Epithelial cell of esophagus (primary cell): ENCODE data around the gene ZNF138.
A peak's percentile ranks its signal among the peaks of the same experiment; 100 is the strongest.

Experiments used
- DNase-seq: peaks from one replicate; pipeline ENCODE4 v3.0.0; 2010; ENCODE audit warnings: low read depth
- H3K4me3 ChIP-seq: 2 replicates; pipeline ENCODE4 v1.5.1; 2011; ENCODE audit warnings: mild to moderate bottlenecking, low read length, control low read depth
- TF ChIP-seq, protein P1 (sequence below): IDR thresholded peaks from 2 replicates; pipeline ENCODE4 v1.5.1; 2011; ENCODE audit warnings: low read depth, mild to moderate bottlenecking, low read length, control low read depth, inconsistent platforms; ENCODE audit not compliant: insufficient read depth; ENCODE audit errors: missing control alignments

ZNF138 gene

DNA sequence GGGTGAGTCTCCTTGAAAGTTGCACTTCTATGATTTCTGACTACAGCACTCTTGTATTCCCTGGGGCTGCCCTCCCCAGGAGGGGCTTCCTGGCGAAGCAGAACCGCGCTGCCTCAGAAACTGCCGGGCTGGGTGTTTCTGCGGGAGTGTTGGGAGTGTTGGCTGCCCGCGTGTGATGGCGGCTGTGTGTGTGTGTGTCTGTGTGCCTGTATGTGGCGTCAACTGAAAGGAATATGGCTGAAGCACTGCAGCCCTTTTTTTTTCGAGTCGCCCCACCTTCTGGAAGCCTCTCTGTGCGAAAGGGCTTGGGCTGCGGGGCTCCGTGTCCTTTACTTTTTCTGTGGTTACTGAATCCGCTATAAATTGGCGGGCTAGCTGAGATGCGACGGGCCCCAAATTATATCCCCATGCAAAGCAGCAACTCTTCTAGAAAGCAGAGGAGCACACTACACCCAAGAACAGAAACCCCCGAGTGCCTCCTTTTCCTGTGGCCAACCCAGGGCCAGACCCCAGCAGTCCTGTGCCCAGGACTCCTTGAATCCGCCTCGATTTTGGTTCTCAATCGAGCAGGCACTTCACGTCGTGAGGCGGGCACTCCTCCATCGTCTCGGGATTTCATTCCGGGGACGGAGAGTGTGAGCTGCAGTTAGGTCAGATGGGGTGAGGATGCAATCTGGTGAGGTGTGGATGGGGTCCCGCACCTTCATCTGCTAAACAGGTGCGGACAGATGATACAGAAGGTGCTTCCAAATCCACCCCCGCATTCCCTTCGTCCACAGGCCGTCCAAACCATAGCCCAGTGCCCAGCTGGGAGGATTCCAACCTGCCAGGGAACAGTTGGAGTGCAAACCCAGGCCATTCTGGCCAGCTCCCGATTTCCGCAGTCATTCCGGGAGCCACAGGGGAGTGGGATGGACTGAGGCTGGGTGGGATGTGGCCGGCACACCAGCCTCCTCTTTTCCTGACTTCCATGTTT lies 86.4 kb downstream of the ZNF138 start:
- TF ChIP-seq, protein P1, sequence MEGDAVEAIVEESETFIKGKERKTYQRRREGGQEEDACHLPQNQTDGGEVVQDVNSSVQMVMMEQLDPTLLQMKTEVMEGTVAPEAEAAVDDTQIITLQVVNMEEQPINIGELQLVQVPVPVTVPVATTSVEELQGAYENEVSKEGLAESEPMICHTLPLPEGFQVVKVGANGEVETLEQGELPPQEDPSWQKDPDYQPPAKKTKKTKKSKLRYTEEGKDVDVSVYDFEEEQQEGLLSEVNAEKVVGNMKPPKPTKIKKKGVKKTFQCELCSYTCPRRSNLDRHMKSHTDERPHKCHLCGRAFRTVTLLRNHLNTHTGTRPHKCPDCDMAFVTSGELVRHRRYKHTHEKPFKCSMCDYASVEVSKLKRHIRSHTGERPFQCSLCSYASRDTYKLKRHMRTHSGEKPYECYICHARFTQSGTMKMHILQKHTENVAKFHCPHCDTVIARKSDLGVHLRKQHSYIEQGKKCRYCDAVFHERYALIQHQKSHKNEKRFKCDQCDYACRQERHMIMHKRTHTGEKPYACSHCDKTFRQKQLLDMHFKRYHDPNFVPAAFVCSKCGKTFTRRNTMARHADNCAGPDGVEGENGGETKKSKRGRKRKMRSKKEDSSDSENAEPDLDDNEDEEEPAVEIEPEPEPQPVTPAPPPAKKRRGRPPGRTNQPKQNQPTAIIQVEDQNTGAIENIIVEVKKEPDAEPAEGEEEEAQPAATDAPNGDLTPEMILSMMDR = no peak
- H3K4me3 ChIP-seq = no peak overlapping the region
- DNase-seq = no peak

DNA sequence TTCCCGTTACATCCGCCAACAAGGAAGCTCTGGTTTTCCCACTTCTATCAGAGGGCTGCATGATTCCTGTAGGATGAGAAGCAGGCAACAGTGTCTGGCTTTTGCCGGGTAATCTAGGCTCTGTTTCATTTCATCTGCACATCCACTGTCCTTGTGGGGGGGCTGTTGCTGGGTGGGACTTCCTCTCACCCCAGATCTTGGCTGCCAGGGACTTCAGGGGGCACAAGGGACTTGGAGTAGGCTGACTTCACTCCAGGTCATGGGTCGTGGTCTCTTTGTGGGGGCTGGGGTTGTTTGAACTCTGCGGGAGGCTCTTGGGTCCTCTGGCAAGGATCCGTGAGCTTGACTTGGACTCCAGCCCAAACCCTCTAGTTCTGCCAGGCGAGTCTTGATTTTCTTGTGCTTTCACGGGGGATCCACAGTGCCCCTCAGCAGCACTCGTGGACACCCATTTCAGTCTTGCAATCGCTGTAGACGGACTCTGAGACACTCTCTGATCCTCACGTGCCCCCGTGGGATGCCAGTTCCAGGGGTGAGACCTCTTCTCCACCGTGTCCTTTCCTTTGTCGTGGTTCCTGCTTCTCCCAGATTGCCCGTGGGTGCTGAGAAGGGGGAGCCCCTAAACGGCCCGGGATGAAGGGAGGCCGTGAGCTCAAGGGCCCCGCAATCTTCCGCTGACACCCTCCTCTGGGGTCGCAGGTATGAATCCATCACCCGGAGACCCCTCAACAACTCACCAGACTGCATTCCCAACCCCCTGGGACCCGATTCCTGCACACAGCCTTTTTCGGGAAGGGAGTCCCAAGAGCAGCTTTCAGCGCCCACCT lies 87.4 kb downstream of the ZNF138 start:
- peak overlapping the region; percentile 48 for H3K4me3 ChIP-seq
- DNase-seq = no peak
- TF ChIP-seq, protein P1 = no peak

DNA sequence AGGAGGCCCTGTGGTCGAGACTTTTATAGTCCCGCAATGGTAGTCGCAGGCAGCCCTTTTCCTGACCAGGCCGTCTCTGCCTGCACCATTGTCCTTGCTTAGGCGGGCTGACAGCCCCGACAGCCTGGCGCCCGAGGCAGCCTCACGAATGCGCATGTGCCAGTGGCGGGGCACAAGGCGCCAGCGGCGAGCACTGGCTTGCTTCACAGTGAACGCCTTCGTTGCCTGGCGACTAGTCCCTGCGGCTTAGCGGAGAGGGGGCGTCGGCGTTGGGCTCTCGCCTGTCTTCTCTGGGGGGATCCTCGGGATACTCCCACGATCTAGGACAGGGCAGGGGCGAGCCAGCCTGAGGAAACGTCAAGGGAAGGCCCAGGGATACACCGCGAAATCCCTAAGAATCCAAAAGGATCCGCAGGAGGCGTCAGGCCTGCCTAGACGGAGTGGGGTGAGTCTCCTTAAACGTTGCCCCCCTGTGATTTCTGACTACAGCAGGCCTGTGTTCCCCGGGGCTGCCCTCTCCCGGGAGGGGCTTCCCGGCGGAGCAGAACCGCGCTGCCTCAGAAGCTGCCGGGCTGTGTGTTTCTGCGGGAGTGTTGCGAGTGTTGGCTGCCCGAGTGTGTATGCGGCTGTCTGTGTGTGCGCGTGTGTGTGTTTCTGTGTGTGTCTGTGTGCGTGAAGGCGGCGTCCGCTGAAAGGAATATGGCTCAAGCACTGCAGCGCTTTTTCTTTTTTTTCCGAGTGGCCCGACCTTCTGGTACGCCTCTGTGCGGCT lies 88.3 kb downstream of the ZNF138 start:
- H3K4me3 ChIP-seq = peak overlapping the region; percentile 48
- TF ChIP-seq, protein P1 = no peak
- DNase-seq = peak; percentile 57
